ENCODE results near the gene TMED8. TPM values are rescaled to one million over a fixed set of nuclear protein-coding genes. Genes with fewer than 3 reads are reported as not detected.

The TMED8 gene
- total and polyA plus RNA-seq, 2 donors (not counting 1 experiment from before 2014, with no cell fraction given): 13.1 to 43.8 TPM

GRCh38 chr14:77296155-77296554, 80.7 kb downstream of the TMED8 start:
- H3K27ac Mint-ChIP-seq: no peak overlapping the region
- H3K36me3 ChIP-seq (replicated peaks in 1 of 2; ENCODE audit: control extremely low read depth in 1 of 2, control insufficient read depth in 1 of 2, extremely low read depth in 1 of 2, insufficient read depth in 2 of 2, low read length in 1 of 2): peaks cover 0 to 5% of the 10 kb centered on the region in 2 experiments
- over 99% methylated on average over 11 of the region's 13 CpGs for WGBS (ENCODE audit: insufficient coverage)
- peaks cover 0 to 3% (median 0%) of the 10 kb centered on the region in 3 donors for H3K9me3 ChIP-seq (ENCODE audit: control extremely low read depth in 1 of 3, control insufficient read depth in 2 of 3, insufficient read depth in 1 of 3, low read length in 2 of 3)
- no peaks in the 10 kb centered on the region for H3K27me3 ChIP-seq (replicated peaks in 1 of 4; ENCODE audit: control extremely low read depth in 1 of 4, control insufficient read depth in 3 of 4, insufficient read depth in 4 of 4, low read length in 3 of 4)
- POLR2A ChIA-PET: no interaction called here
- ATAC-seq (ENCODE audit: low read depth): no peak
- no peaks in the 10 kb centered on the region for H3K79me2 ChIP-seq (ENCODE audit: control insufficient read depth, insufficient read depth, low read length)
- no peaks in the 10 kb centered on the region for H3K27me3 Mint-ChIP-seq
- DNase-seq: no peak
- H3K4me3 ChIP-seq (ENCODE audit: control extremely low read depth in 1 of 5, extremely low read depth in 1 of 5, insufficient read depth in 1 of 5, low read depth in 2 of 5, low read length in 4 of 5): no peak overlapping the region
- H3K9ac ChIP-seq (ENCODE audit: low read length): no peak overlapping the region
- CTCF ChIA-PET: no interaction called here
- no peaks in the 10 kb centered on the region for H3K4me1 Mint-ChIP-seq
- H3K4me1 ChIP-seq (ENCODE audit: control insufficient read depth in 2 of 2, insufficient read depth in 2 of 2, low read length in 2 of 2): no peaks in the 10 kb centered on the region
- H3K9me3 Mint-ChIP-seq (ENCODE audit: insufficient read depth): no peaks in the 10 kb centered on the region
- no peak overlapping the region for H3K4me3 Mint-ChIP-seq
- intact Hi-C loops (cut with micrococcal nuclease): no loop called here
- no peak overlapping the region for H2AFZ ChIP-seq (ENCODE audit: insufficient read depth, low read depth, low read length, poor library complexity, severe bottlenecking)
- no peak overlapping the region for H3K27ac ChIP-seq (ENCODE audit: low read length in 2 of 2)
- no peaks in the 10 kb centered on the region for H4K20me1 ChIP-seq (ENCODE audit: control insufficient read depth, insufficient read depth, low read length, poor library complexity, severe bottlenecking)
- no peak overlapping the region for H3K4me2 ChIP-seq (replicated peaks; ENCODE audit: low read depth, low read length, poor library complexity, severe bottlenecking)
- TF ChIP-seq EZH2 (IDR thresholded peaks at IDR 0.05; ENCODE audit: borderline replicate concordance, insufficient read depth, low read depth, low read length, poor library complexity, severe bottlenecking) (no peak), CTCF (IDR thresholded peaks at IDR 0.05) (no peak)

- POLR2A ChIA-PET: no interaction called here
- no peaks in the 10 kb centered on the region for H3K4me1 Mint-ChIP-seq
Measured at GRCh38 chr14:77290705-77291104, 86.2 kb downstream of the TMED8 start.

More at GRCh38 chr14:77290705-77291104, 86.2 kb downstream of the TMED8 start:
- Histone ChIP-seq H3K79me2 (ENCODE audit: control insufficient read depth, insufficient read depth, low read length) (no peaks in the 10 kb centered on the region), H3K9me3 (ENCODE audit: control extremely low read depth in 1 of 3, control insufficient read depth in 2 of 3, insufficient read depth in 1 of 3, low read length in 2 of 3) (peaks cover 0 to 3% (median 0%) of the 10 kb centered on the region in 3 donors), H4K20me1 (ENCODE audit: control insufficient read depth, insufficient read depth, low read length, poor library complexity, severe bottlenecking) (no peaks in the 10 kb centered on the region), H3K4me3 (ENCODE audit: control extremely low read depth in 1 of 5, extremely low read depth in 1 of 5, insufficient read depth in 1 of 5, low read depth in 2 of 5, low read length in 4 of 5) (no peak overlapping the region), H3K4me2 (replicated peaks; ENCODE audit: low read depth, low read length, poor library complexity, severe bottlenecking) (no peak overlapping the region), H3K36me3 (replicated peaks in 1 of 2; ENCODE audit: control extremely low read depth in 1 of 2, control insufficient read depth in 1 of 2, extremely low read depth in 1 of 2, insufficient read depth in 2 of 2, low read length in 1 of 2) (peaks cover 0 to 8% of the 10 kb centered on the region in 2 experiments), H3K27me3 (replicated peaks in 1 of 4; ENCODE audit: control extremely low read depth in 1 of 4, control insufficient read depth in 3 of 4, insufficient read depth in 4 of 4, low read length in 3 of 4) (no peaks in the 10 kb centered on the region), H3K27ac (ENCODE audit: low read length in 2 of 2) (no peak overlapping the region), H2AFZ (ENCODE audit: insufficient read depth, low read depth, low read length, poor library complexity, severe bottlenecking) (no peak overlapping the region), H3K4me1 (ENCODE audit: control insufficient read depth in 2 of 2, insufficient read depth in 2 of 2, low read length in 2 of 2) (no peaks in the 10 kb centered on the region), H3K9ac (ENCODE audit: low read length) (no peak overlapping the region)
- DNase-seq (no peak), ATAC-seq (ENCODE audit: low read depth) (no peak)
- no peaks in the 10 kb centered on the region for H3K27me3 Mint-ChIP-seq
- H3K4me3 Mint-ChIP-seq: no peak overlapping the region
- CTCF ChIA-PET: interaction anchor here (1.1 to 2.0 kb wide), 2 partner anchors 10 to 25 kb away, joined by 3 to 9 read pairs; no protein-coding TSS in a partner anchor
- TF ChIP-seq EZH2 (IDR thresholded peaks at IDR 0.05; ENCODE audit: borderline replicate concordance, insufficient read depth, low read depth, low read length, poor library complexity, severe bottlenecking) (no peak), CTCF (IDR thresholded peaks at IDR 0.05) (no peak)
- no peak overlapping the region for H3K27ac Mint-ChIP-seq
- 100% methylated on average over 3 of the region's 4 CpGs for WGBS (ENCODE audit: insufficient coverage)
- intact Hi-C loops (cut with micrococcal nuclease): no loop called here
- no peaks in the 10 kb centered on the region for H3K9me3 Mint-ChIP-seq (ENCODE audit: insufficient read depth)

Measured in B cell (primary cell).